ENCODE measurements around the gene ADAMTS5. TPM values are rescaled to one million over a fixed set of nuclear protein-coding genes. Genes with fewer than 3 reads are reported as not detected.

The ADAMTS5 gene
- total RNA-seq, 1 donor from 2014 or later = 17.3 TPM

DNA sequence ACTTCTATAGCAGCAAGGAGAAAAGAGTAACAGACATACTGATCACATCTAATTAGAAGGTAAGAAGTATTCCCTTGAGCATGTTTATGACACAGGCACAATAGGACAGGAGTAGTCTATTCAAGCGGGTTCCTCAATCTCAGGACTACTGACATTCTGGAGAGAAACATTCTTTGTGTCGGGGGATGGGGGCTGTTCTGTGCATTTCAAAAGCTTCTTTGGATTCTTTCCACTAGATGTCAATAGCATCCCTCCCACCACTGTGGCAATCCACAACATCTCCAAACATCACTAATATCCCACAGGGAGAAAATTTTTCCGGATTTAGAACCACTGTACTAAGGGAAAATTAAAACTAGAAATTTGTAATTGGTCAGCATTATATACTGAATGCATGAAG is 56.9 kb downstream of the ADAMTS5 start:
- H3K4me3 ChIP-seq (ENCODE audit: low read depth, low read length) = no peak overlapping the region
- H3K27me3 ChIP-seq (ENCODE audit: control insufficient read depth, insufficient read depth, low read length) = no peaks in the 10 kb centered on the region
- no peaks in the 10 kb centered on the region for H3K36me3 ChIP-seq (ENCODE audit: control insufficient read depth, insufficient read depth, low read length)
- DNase-seq (ENCODE audit: low read depth) = no peak
- TF ChIP-seq CTCF (IDR thresholded peaks at IDR 0.05; ENCODE audit: insufficient read depth, low read length, poor library complexity, severe bottlenecking) = peak; percentile 30

DNA sequence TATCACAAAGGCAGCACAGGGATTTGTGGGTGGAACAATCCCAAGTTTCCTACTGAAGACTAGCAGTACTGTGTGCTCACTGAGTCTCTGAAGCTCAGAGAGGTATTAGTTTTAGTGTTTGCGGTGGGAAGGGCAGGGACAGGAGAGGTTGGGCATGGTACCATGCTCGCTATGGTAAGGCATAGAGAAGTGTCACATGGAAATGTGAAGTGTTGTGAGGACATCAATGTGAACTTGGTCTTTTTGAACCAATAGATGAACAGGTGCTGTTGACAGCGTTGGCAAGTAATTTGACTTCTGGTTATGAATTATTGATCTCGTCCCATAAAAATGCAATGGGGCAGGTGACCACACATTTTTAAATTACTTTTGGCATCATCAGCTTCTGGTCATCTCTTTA is 65.9 kb downstream of the ADAMTS5 start:
- no peak for TF ChIP-seq CTCF (IDR thresholded peaks at IDR 0.05; ENCODE audit: insufficient read depth, low read length, poor library complexity, severe bottlenecking)
- Histone ChIP-seq H3K27me3 (ENCODE audit: control insufficient read depth, insufficient read depth, low read length) (no peaks in the 10 kb centered on the region), H3K36me3 (ENCODE audit: control insufficient read depth, insufficient read depth, low read length) (no peaks in the 10 kb centered on the region), H3K4me3 (ENCODE audit: low read depth, low read length) (no peak overlapping the region)
- DNase-seq (ENCODE audit: low read depth) = no peak

- no peak for TF ChIP-seq CTCF (IDR thresholded peaks at IDR 0.05; ENCODE audit: insufficient read depth, low read length, poor library complexity, severe bottlenecking)
Measured at GRCh38 chr21:26892151-26892550, 74.7 kb downstream of the ADAMTS5 start.

DNA sequence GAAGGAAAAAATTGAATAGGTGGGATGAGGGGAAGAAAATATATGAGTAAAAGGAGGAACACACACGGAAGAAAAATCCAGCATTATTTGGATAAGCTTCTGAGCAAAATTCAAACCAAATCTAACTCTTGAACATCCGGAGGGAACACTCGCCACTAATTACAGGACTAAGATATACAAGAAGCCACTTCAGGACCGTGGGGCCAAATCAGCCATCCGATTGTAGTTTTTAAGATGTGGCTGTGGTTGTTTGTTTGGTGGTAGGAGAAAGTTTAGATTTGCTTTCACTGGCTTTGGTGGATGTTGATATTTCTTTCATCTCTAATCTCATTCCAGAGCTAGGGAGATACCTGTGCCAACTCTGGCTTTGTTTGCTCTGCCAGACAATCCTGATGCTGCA is 78.0 kb downstream of the ADAMTS5 start:
- Histone ChIP-seq H3K36me3 (ENCODE audit: control insufficient read depth, insufficient read depth, low read length) (no peaks in the 10 kb centered on the region), H3K4me3 (ENCODE audit: low read depth, low read length) (no peak overlapping the region), H3K27me3 (ENCODE audit: control insufficient read depth, insufficient read depth, low read length) (no peaks in the 10 kb centered on the region)
- no peak for TF ChIP-seq CTCF (IDR thresholded peaks at IDR 0.05; ENCODE audit: insufficient read depth, low read length, poor library complexity, severe bottlenecking)
- no peak for DNase-seq (ENCODE audit: low read depth)

More at GRCh38 chr21:26892151-26892550, 74.7 kb downstream of the ADAMTS5 start:
- Histone ChIP-seq H3K27me3 (ENCODE audit: control insufficient read depth, insufficient read depth, low read length) (no peaks in the 10 kb centered on the region), H3K4me3 (ENCODE audit: low read depth, low read length) (no peak overlapping the region), H3K36me3 (ENCODE audit: control insufficient read depth, insufficient read depth, low read length) (no peaks in the 10 kb centered on the region)
- DNase-seq (ENCODE audit: low read depth) = no peak

GRCh38 chr21:26888256-26888655 is 78.6 kb downstream of the ADAMTS5 start:
- H3K4me3 ChIP-seq (ENCODE audit: low read depth, low read length) = no peak overlapping the region
- DNase-seq (ENCODE audit: low read depth) = no peak
- H3K36me3 ChIP-seq (ENCODE audit: control insufficient read depth, insufficient read depth, low read length) = no peaks in the 10 kb centered on the region
- TF ChIP-seq CTCF (IDR thresholded peaks at IDR 0.05; ENCODE audit: insufficient read depth, low read length, poor library complexity, severe bottlenecking) = no peak
- H3K27me3 ChIP-seq (ENCODE audit: control insufficient read depth, insufficient read depth, low read length) = no peaks in the 10 kb centered on the region

DNA sequence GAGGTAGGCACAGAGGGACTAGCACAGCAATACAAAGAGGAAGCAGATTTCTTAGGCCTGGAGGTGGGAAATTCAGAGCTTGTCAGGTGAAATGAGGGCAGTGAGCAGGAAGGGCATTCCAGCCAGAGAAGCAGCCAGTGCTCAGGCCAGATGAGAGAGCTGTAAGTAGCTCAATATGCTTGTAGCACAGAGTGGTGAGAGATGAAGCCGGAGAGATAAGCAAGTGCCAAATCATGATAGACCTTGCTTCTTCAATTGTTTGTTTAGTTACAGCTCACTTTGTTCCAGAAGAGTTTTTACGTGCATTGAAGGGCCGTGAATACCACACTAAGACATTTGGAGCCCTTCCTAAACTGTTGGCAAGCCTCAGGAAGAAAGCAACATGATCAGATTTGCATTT is 79.6 kb downstream of the ADAMTS5 start:
- TF ChIP-seq CTCF (IDR thresholded peaks at IDR 0.05; ENCODE audit: insufficient read depth, low read length, poor library complexity, severe bottlenecking) = no peak
- no peaks in the 10 kb centered on the region for H3K36me3 ChIP-seq (ENCODE audit: control insufficient read depth, insufficient read depth, low read length)
- no peak overlapping the region for H3K4me3 ChIP-seq (ENCODE audit: low read depth, low read length)
- DNase-seq (ENCODE audit: low read depth) = no peak
- no peaks in the 10 kb centered on the region for H3K27me3 ChIP-seq (ENCODE audit: control insufficient read depth, insufficient read depth, low read length)
